ENCODE measurements around the gene KYNU. TPM values are rescaled to one million over a fixed set of nuclear protein-coding genes. Genes with fewer than 3 reads are reported as not detected.

Gene KYNU
- total RNA-seq, 4 donors from 2014 or later, result 0.63 to 8.7 (median 4.2) TPM

DNA sequence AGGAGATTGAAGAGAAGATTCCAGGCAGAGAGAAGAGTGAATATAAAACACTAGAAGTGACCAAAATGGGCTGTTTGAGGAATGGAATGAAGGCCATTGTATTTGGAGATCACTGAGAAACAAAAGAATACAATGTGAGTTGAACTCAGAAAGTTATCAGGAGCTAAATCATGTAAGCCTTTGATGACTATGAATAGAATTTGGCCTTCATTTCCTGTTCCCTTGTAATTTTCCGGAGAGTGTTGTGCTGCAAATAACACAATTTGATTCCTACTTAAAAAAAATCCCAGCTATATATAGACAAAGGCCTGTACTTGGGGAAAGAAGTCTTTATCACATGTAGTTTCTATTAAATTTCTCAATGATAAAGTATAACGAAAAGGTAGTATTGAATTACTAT is 33.7 kb upstream of the KYNU start:
- TF ChIP-seq, protein P1, sequence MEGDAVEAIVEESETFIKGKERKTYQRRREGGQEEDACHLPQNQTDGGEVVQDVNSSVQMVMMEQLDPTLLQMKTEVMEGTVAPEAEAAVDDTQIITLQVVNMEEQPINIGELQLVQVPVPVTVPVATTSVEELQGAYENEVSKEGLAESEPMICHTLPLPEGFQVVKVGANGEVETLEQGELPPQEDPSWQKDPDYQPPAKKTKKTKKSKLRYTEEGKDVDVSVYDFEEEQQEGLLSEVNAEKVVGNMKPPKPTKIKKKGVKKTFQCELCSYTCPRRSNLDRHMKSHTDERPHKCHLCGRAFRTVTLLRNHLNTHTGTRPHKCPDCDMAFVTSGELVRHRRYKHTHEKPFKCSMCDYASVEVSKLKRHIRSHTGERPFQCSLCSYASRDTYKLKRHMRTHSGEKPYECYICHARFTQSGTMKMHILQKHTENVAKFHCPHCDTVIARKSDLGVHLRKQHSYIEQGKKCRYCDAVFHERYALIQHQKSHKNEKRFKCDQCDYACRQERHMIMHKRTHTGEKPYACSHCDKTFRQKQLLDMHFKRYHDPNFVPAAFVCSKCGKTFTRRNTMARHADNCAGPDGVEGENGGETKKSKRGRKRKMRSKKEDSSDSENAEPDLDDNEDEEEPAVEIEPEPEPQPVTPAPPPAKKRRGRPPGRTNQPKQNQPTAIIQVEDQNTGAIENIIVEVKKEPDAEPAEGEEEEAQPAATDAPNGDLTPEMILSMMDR (IDR thresholded peaks at IDR 0.05), result no peak
- TF ChIP-seq EP300 (IDR thresholded peaks at IDR 0.05) (no peak), POLR2A (IDR thresholded peaks at IDR 0.05) (no peak)
- no peaks in the 10 kb centered on the region for H3K36me3 ChIP-seq
- H3K9me3 ChIP-seq, result no peaks in the 10 kb centered on the region
- no peak overlapping the region for H3K4me3 ChIP-seq
- H3K27ac ChIP-seq, result no peak overlapping the region
- H3K27me3 ChIP-seq, result no peaks in the 10 kb centered on the region
- no peaks in the 10 kb centered on the region for H3K4me1 ChIP-seq
- no peak for DNase-seq (ENCODE audit: low spot score in 2 of 2)
- WGBS, 2 donors, result 52% methylated on average over 2 of the region's 2 CpGs

DNA sequence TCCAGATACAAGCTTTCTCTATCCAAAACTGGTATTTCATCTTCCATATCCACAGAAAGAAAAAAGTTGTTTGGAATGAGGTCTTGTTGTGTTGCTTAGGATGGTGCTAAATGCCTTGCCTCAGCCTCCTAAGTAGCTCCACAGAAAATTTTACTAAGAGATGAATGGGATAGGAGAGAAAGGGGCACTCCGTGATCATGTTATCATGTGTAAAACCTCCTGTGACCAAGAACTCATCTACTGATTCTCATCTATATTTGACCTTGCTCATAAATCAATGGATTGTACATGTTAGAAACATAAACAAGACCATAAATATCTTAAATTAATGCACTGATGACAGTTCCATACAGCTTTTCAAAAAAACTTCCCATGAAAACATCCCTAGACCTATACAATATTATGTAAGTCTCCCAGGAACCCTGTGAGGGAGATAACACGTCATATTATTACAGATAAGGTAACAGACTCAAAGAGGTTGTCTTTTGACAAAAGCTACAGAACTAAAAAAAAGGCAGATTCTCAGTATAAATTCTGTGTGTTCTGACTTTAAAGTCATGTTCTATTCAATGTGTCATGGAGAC is 29.3 kb upstream of the KYNU start:
- no peak for DNase-seq (ENCODE audit: low spot score in 2 of 2)
- TF ChIP-seq EP300 (IDR thresholded peaks at IDR 0.05), result no peak
- TF ChIP-seq, protein P1 (IDR thresholded peaks at IDR 0.05), result no peak
- no peak for TF ChIP-seq POLR2A (IDR thresholded peaks at IDR 0.05)
- 86% methylated on average over 2 of the region's 2 CpGs for WGBS, 2 donors
- Histone ChIP-seq H3K4me1 (no peaks in the 10 kb centered on the region), H3K27me3 (no peaks in the 10 kb centered on the region), H3K9me3 (no peaks in the 10 kb centered on the region), H3K4me3 (no peak overlapping the region), H3K27ac (no peak overlapping the region), H3K36me3 (no peaks in the 10 kb centered on the region)

DNA sequence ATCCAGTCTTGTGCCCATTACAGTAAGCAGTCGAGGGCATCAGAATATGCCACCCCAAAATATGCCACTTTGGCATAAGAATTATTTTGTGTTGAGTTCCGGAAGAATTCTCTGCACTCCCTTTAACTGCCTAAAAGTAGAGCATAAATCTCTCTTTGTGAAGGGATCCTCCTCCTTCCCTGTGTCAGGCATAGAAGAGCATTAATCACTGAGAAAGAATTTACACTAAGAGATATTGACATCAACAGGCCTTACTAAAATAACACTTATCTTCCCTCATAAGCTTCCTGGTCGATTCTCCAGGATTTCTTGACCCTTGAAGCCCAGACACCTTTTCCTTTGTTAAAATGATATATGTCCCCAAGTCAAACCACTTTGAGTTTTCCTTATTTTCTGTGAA is 27.6 kb upstream of the KYNU start:
- Histone ChIP-seq H3K4me1 (no peaks in the 10 kb centered on the region), H3K36me3 (no peaks in the 10 kb centered on the region), H3K27me3 (no peaks in the 10 kb centered on the region), H3K9me3 (no peaks in the 10 kb centered on the region), H3K27ac (no peak overlapping the region), H3K4me3 (no peak overlapping the region)
- no peak for DNase-seq (ENCODE audit: low spot score in 2 of 2)
- 36 to 40% methylated on average over 3 of the region's 3 CpGs for WGBS, 2 donors
- TF ChIP-seq, protein P1 (IDR thresholded peaks at IDR 0.05), result no peak
- TF ChIP-seq EP300 (IDR thresholded peaks at IDR 0.05), result no peak
- TF ChIP-seq POLR2A (IDR thresholded peaks at IDR 0.05), result no peak

DNA sequence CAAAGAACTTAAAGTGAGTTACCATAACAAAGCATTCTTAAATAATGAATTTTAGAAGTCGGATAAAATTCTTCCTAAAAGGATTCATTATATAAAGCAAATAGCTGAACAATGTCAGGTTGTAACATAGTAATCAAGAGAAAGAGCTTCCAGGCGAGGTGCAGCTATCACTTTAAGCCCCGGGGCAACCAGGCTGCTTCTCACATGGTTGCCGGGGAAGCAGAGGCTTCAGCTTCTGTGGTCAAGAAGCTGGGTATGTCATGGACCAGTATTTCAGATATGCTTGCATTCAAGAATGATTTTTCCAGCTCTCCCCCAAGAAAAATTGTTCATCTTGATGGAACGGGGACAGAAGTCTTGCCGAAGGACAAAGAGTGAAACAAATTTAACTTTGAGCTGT is 23.6 kb upstream of the KYNU start:
- no peaks in the 10 kb centered on the region for H3K27me3 ChIP-seq
- 73% methylated on average over 6 of the region's 6 CpGs for WGBS, 2 donors
- no peak for TF ChIP-seq POLR2A (IDR thresholded peaks at IDR 0.05)
- TF ChIP-seq, protein P1 (IDR thresholded peaks at IDR 0.05), result no peak
- TF ChIP-seq EP300 (IDR thresholded peaks at IDR 0.05), result no peak
- H3K9me3 ChIP-seq, result no peaks in the 10 kb centered on the region
- no peak overlapping the region for H3K4me3 ChIP-seq
- no peaks in the 10 kb centered on the region for H3K36me3 ChIP-seq
- H3K4me1 ChIP-seq, result no peaks in the 10 kb centered on the region
- no peak overlapping the region for H3K27ac ChIP-seq
- no peak for DNase-seq (ENCODE audit: low spot score in 2 of 2)

DNA sequence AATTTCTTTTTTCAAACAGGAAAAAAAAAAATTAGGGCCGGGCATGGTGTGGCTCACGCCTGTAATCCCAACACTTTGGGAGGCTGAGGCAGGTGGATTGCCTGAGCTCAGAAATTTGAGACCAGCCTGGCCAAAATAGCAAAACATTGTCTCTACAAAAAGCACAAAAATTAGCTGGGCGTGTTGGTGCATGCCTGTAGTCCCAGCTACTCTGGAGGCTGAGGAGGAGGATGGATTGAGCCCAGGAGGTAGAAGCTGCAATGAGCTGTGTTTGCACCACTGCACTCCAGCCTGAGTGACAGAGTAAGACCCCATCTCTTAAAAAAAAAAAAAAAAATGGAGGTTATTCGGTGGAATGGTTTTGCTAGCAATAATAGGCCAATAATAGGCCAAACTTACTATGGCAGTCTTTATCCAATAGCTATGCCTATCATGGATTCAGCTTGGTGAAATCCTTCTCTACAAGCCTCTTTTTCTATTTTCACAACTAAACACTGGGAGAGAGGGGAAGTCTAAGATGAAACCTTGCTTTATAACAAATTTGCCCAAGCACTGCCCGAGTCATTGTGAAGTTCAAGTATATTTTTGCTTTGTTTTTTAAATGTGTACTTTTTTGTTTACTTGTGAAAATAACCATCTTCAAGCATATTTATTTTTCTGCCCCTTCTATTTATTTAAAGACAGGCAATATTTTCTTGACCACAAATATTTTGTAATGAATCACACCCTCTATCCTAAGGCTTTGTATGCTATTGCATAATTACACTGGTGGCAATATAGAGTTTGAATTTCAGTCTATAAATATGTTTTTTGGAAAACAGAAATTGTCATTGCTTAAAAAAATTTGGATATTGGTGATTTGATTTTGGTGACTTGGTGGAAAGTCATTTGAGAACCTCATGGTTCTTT is 20.0 kb upstream of the KYNU start:
- Histone ChIP-seq H3K36me3 (no peaks in the 10 kb centered on the region), H3K4me1 (no peaks in the 10 kb centered on the region), H3K4me3 (no peak overlapping the region), H3K27ac (no peak overlapping the region), H3K27me3 (no peaks in the 10 kb centered on the region), H3K9me3 (no peaks in the 10 kb centered on the region)
- no peak for DNase-seq (ENCODE audit: low spot score in 2 of 2)
- TF ChIP-seq EP300 (IDR thresholded peaks at IDR 0.05) (no peak), POLR2A (IDR thresholded peaks at IDR 0.05) (no peak)
- TF ChIP-seq, protein P1 (IDR thresholded peaks at IDR 0.05), result no peak
- WGBS, 2 donors, result 76 to 87% methylated on average over 5 of the region's 5 CpGs

All from tibial nerve (tissue), 4 donors.